Upper lobe of right lung (tissue), 1 donor: ENCODE data around the gene ASPRV1. TPM values are rescaled to one million over a fixed set of nuclear protein-coding genes. Genes with fewer than 3 reads are reported as not detected.
"Not testable (repeated sequence)": the region's sequence is repeated elsewhere in the genome, so short reads cannot be mapped to it uniquely, and the experiment has no call there.

Source experiments
- ATAC-seq: fragments of 200-7000 bp; cut with Tn5 transposase; one replicate; pipeline ENCODE4 v1.9.1; 2020; ENCODE audit warnings: mild to moderate bottlenecking, moderate library complexity
- DNase-seq: peaks from one replicate; pipeline ENCODE4 v3.0.0-alpha.2; 2020
- H3K27ac ChIP-seq: fragments of 200-600 bp; one replicate; pipeline ENCODE4 v1.8.0; 2022
- H3K27me3 ChIP-seq: fragments of 200-600 bp; one replicate; pipeline ENCODE4 v1.8.0; 2022; ENCODE audit warnings: mild to moderate bottlenecking
- H3K36me3 ChIP-seq: fragments of 200-600 bp; one replicate; pipeline ENCODE4 v1.8.0; 2022
- H3K4me1 ChIP-seq: fragments of 200-600 bp; one replicate; pipeline ENCODE4 v1.8.0; 2022
- H3K4me3 ChIP-seq: fragments of 200-600 bp; one replicate; pipeline ENCODE4 v1.8.0; 2022; ENCODE audit warnings: mild to moderate bottlenecking
- H3K9me3 ChIP-seq: fragments of 200-600 bp; one replicate; pipeline ENCODE4 v1.8.0; 2022
- CTCF ChIP-seq: fragments of 200-600 bp; IDR thresholded peaks from one replicate; pipeline ENCODE4 v1.8.0; 2022; ENCODE audit warnings: antibody characterized with exemption
- intact Hi-C: fragments of 100-400 bp; cut with DNase I; formaldehyde crosslinking; loops from one replicate; pipeline ENCODE4 v1.11.0; 2022
- total RNA-seq: library from RNA; stranded (reverse); fragmentation: NEBNext Ultra II Directional; extraction: Animal tissue kit (Norgen Biotek cat#: 25700); gene quantifications from one replicate; pipeline ENCODE4 v1.2.1, GENCODE V29; 2021
- donor health status: DM: no; HTN: yes; CAD: no; lungs with severe emphysema.

The ASPRV1 gene
- total RNA-seq, 1 donor from 2014 or later = 2.1 TPM

GRCh38 chr2:70006447-70006784 lies 45.0 kb upstream of the ASPRV1 start:
- Histone ChIP-seq H3K9me3 (no peaks in the 10 kb centered on the region), H3K27me3 (no peaks in the 10 kb centered on the region), H3K4me1 (peaks cover 16% of the 10 kb centered on the region), H3K4me3 (no peak overlapping the region), H3K27ac (no peak overlapping the region), H3K36me3 (no peaks in the 10 kb centered on the region)
- no peak for ATAC-seq
- no peak for DNase-seq
- TF ChIP-seq CTCF = no peak
- intact Hi-C loops = no loop called here

GRCh38 chr2:70005752-70006446 lies 44.5 kb upstream of the ASPRV1 start:
- H3K36me3 ChIP-seq = no peaks in the 10 kb centered on the region
- peaks cover 16% of the 10 kb centered on the region for H3K4me1 ChIP-seq
- H3K27ac ChIP-seq = no peak overlapping the region
- DNase-seq = no peak
- H3K27me3 ChIP-seq = no peaks in the 10 kb centered on the region
- no peak for TF ChIP-seq CTCF
- intact Hi-C loops = no loop called here
- ATAC-seq = no peak
- H3K4me3 ChIP-seq = no peak overlapping the region
- H3K9me3 ChIP-seq = no peaks in the 10 kb centered on the region

GRCh38 chr2:70005216-70005615 lies 43.8 kb upstream of the ASPRV1 start:
- no peak for DNase-seq

GRCh38 chr2:70003093-70003830 lies 41.8 kb upstream of the ASPRV1 start:
- DNase-seq (no peak), ATAC-seq (no peak)
- no peak overlapping the region for H3K4me3 ChIP-seq
- H3K27me3 ChIP-seq = no peaks in the 10 kb centered on the region
- H3K4me1 ChIP-seq = peaks cover 7% of the 10 kb centered on the region
- no peak overlapping the region for H3K27ac ChIP-seq
- no peaks in the 10 kb centered on the region for H3K9me3 ChIP-seq
- intact Hi-C loops = no loop called here
- H3K36me3 ChIP-seq = no peaks in the 10 kb centered on the region
- no peak for TF ChIP-seq CTCF

More at GRCh38 chr2:70005216-70005615, 43.8 kb upstream of the ASPRV1 start:
- ATAC-seq = no peak
- Histone ChIP-seq H3K27me3 (no peaks in the 10 kb centered on the region), H3K9me3 (no peaks in the 10 kb centered on the region), H3K4me1 (peaks cover 9% of the 10 kb centered on the region), H3K4me3 (no peak overlapping the region), H3K27ac (no peak overlapping the region), H3K36me3 (no peaks in the 10 kb centered on the region)
- intact Hi-C loops = no loop called here
- TF ChIP-seq CTCF = no peak

- no peaks in the 10 kb centered on the region for H3K36me3 ChIP-seq
- intact Hi-C loops = no loop called here
- no peaks in the 10 kb centered on the region for H3K9me3 ChIP-seq
- H3K27ac ChIP-seq = no peak overlapping the region
- H3K4me3 ChIP-seq = no peak overlapping the region
- DNase-seq (no peak), ATAC-seq (no peak)
- peaks cover 7% of the 10 kb centered on the region for H3K4me1 ChIP-seq
- TF ChIP-seq CTCF = no peak
- H3K27me3 ChIP-seq = no peaks in the 10 kb centered on the region
Measured at GRCh38 chr2:70002241-70002899, 40.9 kb upstream of the ASPRV1 start.

GRCh38 chr2:70000529-70000928 lies 39.1 kb upstream of the ASPRV1 start:
- H3K9me3 ChIP-seq, DNase-seq, H3K4me1 ChIP-seq, ATAC-seq, H3K27ac ChIP-seq, H3K36me3 ChIP-seq, H3K27me3 ChIP-seq, H3K4me3 ChIP-seq, intact Hi-C loops: not testable (repeated sequence)
